ENCODE data around the gene SKI. TPM values are rescaled to one million over a fixed set of nuclear protein-coding genes. Genes with fewer than 3 reads are reported as not detected.

Gene SKI
- total RNA-seq, 1 experiment from 2014 or later, result 53.7 TPM

DNA sequence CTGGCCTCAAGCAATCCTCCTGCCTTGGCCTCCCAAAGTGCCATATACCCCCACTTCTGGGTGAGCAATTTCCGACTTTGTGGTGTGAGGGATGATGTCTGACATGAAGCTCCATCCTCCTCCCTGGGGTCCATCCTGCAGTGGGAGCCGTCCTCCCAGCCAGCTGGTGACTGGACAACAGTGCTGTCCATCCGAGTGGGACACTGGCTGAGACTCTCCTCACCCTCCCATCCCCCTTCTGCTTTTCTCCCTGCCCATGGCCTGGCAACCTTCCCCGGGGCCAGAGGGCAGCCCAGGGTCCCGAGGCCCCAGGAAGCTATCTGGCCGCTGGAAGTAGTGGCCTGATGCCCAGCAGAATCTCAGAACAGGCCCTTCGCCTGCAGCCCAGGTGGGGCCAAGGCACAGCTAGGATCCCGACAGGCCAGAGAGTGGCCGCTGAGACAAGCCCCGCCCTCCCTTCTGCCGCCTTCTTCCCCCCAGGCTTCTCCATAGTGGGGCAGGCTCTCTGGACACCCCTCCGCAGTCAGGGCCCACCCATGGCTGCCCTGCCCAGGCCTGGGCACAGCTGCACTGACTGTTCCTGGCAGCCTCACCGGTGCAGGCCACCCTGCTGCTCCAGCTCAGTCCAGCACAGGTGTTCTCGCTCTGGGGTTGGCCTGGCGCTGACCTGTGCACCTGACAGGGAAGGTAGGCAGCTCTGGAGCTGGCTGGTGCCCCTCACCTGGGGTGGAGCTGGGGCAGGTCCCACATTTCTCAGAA is 25.1 kb upstream of the SKI start:
- H3K27me3 Mint-ChIP-seq (ENCODE audit: insufficient read depth, unreplicated experiment), result no peaks in the 10 kb centered on the region
- no peak overlapping the region for H3K4me3 Mint-ChIP-seq (ENCODE audit: unreplicated experiment)
- CTCF ChIA-PET, result interaction anchor here (0.6 to 1.7 kb wide), 4 partner anchors 8 to 1222 kb away, joined by 3 to 8 read pairs (median 6); partner anchors contain the start of gene FAAP20
- TF ChIP-seq, protein P1, sequence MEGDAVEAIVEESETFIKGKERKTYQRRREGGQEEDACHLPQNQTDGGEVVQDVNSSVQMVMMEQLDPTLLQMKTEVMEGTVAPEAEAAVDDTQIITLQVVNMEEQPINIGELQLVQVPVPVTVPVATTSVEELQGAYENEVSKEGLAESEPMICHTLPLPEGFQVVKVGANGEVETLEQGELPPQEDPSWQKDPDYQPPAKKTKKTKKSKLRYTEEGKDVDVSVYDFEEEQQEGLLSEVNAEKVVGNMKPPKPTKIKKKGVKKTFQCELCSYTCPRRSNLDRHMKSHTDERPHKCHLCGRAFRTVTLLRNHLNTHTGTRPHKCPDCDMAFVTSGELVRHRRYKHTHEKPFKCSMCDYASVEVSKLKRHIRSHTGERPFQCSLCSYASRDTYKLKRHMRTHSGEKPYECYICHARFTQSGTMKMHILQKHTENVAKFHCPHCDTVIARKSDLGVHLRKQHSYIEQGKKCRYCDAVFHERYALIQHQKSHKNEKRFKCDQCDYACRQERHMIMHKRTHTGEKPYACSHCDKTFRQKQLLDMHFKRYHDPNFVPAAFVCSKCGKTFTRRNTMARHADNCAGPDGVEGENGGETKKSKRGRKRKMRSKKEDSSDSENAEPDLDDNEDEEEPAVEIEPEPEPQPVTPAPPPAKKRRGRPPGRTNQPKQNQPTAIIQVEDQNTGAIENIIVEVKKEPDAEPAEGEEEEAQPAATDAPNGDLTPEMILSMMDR (IDR thresholded peaks at IDR 0.05; ENCODE audit: unreplicated experiment), result no peak
- H3K36me3 Mint-ChIP-seq (ENCODE audit: insufficient read depth, unreplicated experiment), result peaks cover 6% of the 10 kb centered on the region
- H3K27ac Mint-ChIP-seq (ENCODE audit: low read depth, unreplicated experiment), result no peak overlapping the region
- no TSS peak for BruUV-seq (replicated peaks)
- H3K9me3 Mint-ChIP-seq (ENCODE audit: unreplicated experiment), result no peaks in the 10 kb centered on the region
- intact Hi-C loops (cut with micrococcal nuclease), result no loop called here
- POLR2A ChIA-PET, result interaction anchor here (1.3 to 1.7 kb wide), 3 partner anchors 8 to 24 kb away, joined by 3 to 7 read pairs (median 7); partner anchors contain the start of gene FAAP20
- H3K4me1 Mint-ChIP-seq (ENCODE audit: insufficient read depth, unreplicated experiment), result peaks cover 27% of the 10 kb centered on the region
- DNase-seq (ENCODE audit: unreplicated experiment), result no peak

DNA sequence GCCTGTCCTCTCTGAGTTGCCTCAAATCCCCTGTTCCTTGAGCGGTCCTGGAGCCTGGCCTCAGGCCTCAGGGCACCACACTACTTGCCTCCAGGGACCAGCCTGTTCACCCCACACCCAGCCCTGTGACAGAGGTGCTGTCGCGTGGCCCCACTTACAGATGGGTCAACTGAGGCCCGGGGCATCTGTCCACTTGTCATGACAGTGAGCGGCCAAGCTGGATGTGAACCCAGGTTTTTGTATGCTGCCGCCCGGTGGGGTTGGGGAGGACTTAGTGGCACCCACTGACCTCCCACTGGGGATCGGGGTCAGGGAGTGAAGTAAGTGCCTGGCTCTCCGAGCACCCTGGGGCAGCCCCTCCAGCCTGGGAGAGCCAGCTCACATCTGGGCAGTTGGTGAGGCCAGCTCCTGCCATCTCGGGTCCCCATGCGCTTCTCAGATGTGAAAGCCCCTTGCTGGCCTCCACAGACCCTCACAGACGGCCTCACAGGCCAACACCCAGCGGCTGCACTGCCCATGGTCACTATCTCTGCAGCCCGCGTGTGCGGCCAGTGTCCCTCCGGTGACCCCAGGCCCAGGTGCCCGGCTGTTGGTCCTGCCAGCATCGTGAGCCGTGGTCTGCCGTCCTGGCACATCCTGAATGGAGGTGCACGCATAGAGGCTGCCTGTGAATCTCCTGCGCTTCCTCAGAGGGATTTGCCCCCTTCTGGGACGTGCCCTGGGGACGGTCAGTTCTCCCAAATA is 24.3 kb upstream of the SKI start:
- Mint-ChIP-seq H3K4me1 (ENCODE audit: insufficient read depth, unreplicated experiment) (peaks cover 31% of the 10 kb centered on the region), H3K27ac (ENCODE audit: low read depth, unreplicated experiment) (peak overlapping the region; percentile 39), H3K9me3 (ENCODE audit: unreplicated experiment) (no peaks in the 10 kb centered on the region), H3K4me3 (ENCODE audit: unreplicated experiment) (no peak overlapping the region), H3K36me3 (ENCODE audit: insufficient read depth, unreplicated experiment) (peaks cover 6% of the 10 kb centered on the region), H3K27me3 (ENCODE audit: insufficient read depth, unreplicated experiment) (no peaks in the 10 kb centered on the region)
- intact Hi-C loops (cut with micrococcal nuclease), result no loop called here
- POLR2A ChIA-PET, result interaction anchor here (1.3 to 1.7 kb wide), 3 partner anchors 9 to 23 kb away, joined by 3 to 7 read pairs (median 7); partner anchors contain the start of gene FAAP20
- no TSS peak for BruUV-seq (replicated peaks)
- TF ChIP-seq, protein P1 (IDR thresholded peaks at IDR 0.05; ENCODE audit: unreplicated experiment), result no peak
- CTCF ChIA-PET, result interaction anchor here (0.6 to 1.7 kb wide), 4 partner anchors 9 to 1221 kb away, joined by 3 to 8 read pairs (median 6); partner anchors contain the start of gene FAAP20
- no peak for DNase-seq (ENCODE audit: unreplicated experiment)

DNA sequence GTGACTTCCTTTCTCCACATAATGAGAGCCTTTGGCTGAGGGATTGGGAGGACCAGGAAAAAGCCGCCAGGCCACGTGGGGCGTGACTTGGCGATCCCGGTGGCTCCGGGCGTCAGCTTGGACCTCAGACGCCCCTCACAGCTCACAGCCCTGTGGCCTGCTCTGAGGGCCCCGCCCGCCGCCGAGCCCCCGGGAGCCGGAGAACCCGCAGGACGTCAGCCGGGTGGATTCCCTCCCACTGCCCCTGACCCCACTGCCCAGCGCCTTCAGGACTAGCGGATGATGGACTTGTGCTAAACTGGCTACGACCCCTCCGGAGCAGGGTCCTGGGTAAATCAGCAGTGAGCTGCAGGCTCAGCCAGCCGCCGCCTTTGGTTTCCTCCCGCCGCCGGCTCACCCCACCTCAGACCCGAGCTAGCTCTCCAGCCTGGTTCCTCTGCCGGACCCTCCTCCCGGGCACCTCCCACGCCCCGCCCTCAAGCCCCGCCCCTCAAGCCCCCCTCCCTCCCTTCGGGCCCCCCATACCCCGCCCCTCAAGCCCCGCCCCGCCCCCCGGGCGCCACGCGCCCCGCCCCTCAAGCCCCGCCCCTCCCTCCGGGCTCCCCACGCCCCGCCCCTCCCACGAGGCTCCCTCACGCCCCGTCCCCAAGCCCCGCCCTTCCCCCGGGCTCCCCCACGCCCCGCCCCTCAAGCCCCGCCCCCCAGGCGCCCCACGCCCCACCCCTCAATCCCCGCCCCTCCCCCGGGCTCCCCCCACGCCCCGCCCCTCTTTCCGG is 23.5 kb upstream of the SKI start:
- ChIA-PET POLR2A (interaction anchor here (1.1 to 1.3 kb wide), 2 partner anchors 23 to 29 kb away, joined by 3 read pairs; no protein-coding TSS in a partner anchor), CTCF (interaction anchor here (1.1 kb wide), 1 partner anchor 9 kb away, joined by 6 read pairs; the partner anchor contains the start of gene FAAP20)
- Mint-ChIP-seq H3K27me3 (ENCODE audit: insufficient read depth, unreplicated experiment) (no peaks in the 10 kb centered on the region), H3K9me3 (ENCODE audit: unreplicated experiment) (no peaks in the 10 kb centered on the region), H3K36me3 (ENCODE audit: insufficient read depth, unreplicated experiment) (peaks cover 6% of the 10 kb centered on the region), H3K27ac (ENCODE audit: low read depth, unreplicated experiment) (peak overlapping the region; percentile 39), H3K4me1 (ENCODE audit: insufficient read depth, unreplicated experiment) (peaks cover 30% of the 10 kb centered on the region), H3K4me3 (ENCODE audit: unreplicated experiment) (peak overlapping the region; percentile 53)
- DNase-seq (ENCODE audit: unreplicated experiment), result no peak
- TF ChIP-seq, protein P1 (IDR thresholded peaks at IDR 0.05; ENCODE audit: unreplicated experiment), result no peak
- BruUV-seq (replicated peaks), result no TSS peak
- intact Hi-C loops (cut with micrococcal nuclease), result no loop called here

Data from MCF 10A (cell line).